ENCODE measurements around the gene ZCCHC7. TPM values are rescaled to one million over a fixed set of nuclear protein-coding genes. Genes with fewer than 3 reads are reported as not detected.

The ZCCHC7 gene
- total and polyA plus RNA-seq, 10 of the 15 experiments (the other 5 are each of a cell fraction or from before 2014, with no cell fraction given): 42.9 to 178 (median 53.3) TPM

- TF ChIP-seq STAT3 (IDR thresholded peaks at IDR 0.05; ENCODE audit: low read depth, low read length) (no peak), SRF (IDR thresholded peaks at IDR 0.05; ENCODE audit: low read depth in 2 of 2, low read length in 2 of 2) (peak; percentile 47 to 78), ZNF622 (IDR thresholded peaks at IDR 0.05) (no peak), SREBF1 (IDR thresholded peaks at IDR 0.05; ENCODE audit: low read length) (no peak), E4F1 (IDR thresholded peaks at IDR 0.05; ENCODE audit: borderline replicate concordance, partially characterized antibody) (peak; percentile 88), JUND (IDR thresholded peaks at IDR 0.05; ENCODE audit: low read depth, low read length) (0 out of 2 replicates have a peak, but pooled peaks have one; percentile 24), BCL3 (IDR thresholded peaks at IDR 0.05; ENCODE audit: borderline replicate concordance, insufficient read depth, low read depth, low read length, poor library complexity, severe bottlenecking) (no peak), NR2C2 (IDR thresholded peaks at IDR 0.05; ENCODE audit: borderline replicate concordance, control insufficient read depth, insufficient read length, low read depth) (no peak), CBX3 (IDR thresholded peaks at IDR 0.05; ENCODE audit: borderline replicate concordance, low read depth) (no peak), ZBED1 (IDR thresholded peaks at IDR 0.05; ENCODE audit: borderline replicate concordance) (no peak), RAD51 (IDR thresholded peaks at IDR 0.05) (peak; percentile 80), TCF3 (IDR thresholded peaks at IDR 0.05; ENCODE audit: borderline replicate concordance, insufficient read depth, low read depth, low read length) (0 out of 2 replicates have a peak, but pooled peaks have one; percentile 58), CREM (IDR thresholded peaks at IDR 0.05; ENCODE audit: low read depth) (peak; percentile 82), E2F8 (IDR thresholded peaks at IDR 0.05; ENCODE audit: low read depth, partially characterized antibody) (no peak), NKRF (conservative IDR thresholded peaks at IDR 0.05) (peak; percentile 76), YBX1 (IDR thresholded peaks at IDR 0.05) (no peak), SUPT20H (IDR thresholded peaks at IDR 0.05; ENCODE audit: borderline replicate concordance, control insufficient read depth, low read depth, low read length) (no peak)
Observed at GRCh38 chr9:37119907-37120842, at the start of gene ZCCHC7 (continued).

Measured in GM12878 (cell line).